ENCODE results near the gene ADARB2.
"Not testable (repeated sequence)": the region's sequence is repeated elsewhere in the genome, so short reads cannot be mapped to it uniquely, and the experiment has no call there.

ADARB2 gene

DNA sequence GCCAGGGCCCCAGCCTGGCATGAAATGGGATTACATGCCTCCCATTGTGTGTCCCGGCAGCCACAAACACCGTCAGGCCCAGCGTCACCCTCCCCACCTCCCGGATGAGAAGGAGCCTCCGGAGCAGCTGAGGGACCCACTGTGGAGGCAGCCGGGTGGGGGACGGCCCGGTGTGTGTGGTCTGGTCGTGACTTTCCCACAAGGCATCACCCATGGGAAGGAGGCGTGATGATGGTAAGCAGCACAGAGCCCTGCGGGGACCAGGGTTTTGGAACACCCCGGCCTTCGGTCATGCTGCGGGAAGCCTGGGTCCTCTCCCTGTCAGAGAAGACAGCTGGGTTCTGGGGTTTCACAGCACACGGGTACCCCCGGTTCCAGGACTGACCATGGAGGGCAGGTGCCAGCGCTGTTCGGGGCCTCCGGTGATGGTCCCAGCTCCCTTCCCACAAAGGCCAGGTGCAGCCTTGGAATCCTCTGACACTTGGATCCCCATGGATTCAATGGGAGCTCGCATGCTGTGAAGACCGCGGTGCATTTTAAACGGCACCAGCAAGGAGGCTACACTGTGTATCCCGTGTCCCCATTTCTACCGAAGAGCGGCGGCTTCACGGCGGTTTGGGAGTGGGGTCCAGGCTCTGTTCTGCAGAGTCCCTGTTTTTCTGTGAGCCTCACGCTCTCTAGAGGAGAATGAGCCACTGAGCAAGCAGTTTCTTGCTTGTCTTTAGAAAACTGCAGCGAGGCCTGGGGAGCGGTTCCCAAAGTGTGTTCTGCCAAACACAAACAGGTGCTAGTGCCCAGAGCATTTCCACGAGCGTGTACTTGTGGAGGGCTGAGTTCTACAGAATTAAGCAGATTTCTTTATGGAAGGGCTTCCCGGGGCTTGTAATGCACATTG lies 336.0 kb downstream of the ADARB2 start:
- no peak for DNase-seq

GRCh38 chr10:1400101-1401070 lies 336.9 kb downstream of the ADARB2 start:
- no peak for DNase-seq

DNA sequence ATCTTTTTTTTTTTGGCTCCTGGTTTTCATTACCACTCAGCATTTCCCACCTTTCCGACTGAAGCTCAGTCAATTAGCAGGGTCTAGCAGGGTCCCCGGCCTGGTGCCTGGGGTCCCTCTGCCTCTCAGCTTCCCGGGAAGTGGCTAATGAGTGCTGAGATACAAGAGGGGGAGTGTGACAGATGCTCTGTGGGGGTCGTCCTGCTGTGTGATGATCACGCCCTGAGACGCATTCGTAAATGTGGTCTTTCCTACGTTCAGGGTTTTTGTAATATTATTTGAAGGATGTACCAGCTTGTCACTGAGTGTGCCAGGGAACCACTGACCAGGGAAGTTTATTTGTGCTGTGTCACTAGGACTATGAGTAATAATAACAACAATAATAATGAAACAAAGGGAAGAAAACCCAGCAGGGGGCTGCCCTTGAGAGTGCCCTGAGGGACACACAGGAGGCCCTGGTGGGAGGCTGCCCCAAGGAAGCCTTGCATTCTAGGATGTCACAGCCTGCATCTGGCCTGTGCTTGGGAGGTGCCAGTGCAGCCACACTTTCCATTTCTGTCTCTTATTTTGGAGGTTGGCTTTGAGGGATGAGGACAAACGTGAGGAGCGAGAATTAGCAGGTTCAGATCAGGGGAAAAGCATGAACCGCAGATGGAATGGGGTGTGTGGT lies 337.8 kb downstream of the ADARB2 start:
- DNase-seq, result no peak

GRCh38 chr10:1398626-1399410 lies 338.5 kb downstream of the ADARB2 start:
- no peak for DNase-seq

DNA sequence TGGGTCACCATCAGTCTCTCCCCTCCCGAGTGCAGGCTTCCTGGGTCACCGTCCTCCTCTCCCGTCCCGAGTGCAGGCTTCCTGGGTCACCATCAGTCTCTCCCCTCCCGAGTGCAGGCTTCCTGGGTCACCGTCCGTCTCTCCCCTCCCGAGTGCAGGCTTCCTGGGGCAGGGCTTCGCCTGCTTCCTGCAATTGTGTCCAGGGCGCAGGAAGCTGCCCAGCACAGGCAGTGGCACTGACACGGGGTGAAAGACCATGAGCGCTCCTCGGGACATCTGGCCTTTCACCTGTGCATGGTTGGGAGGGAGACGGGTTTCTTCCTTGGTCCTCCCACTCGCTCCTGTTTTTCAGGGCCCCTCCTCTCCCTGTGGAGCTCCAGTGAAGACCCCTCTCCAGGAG lies 339.2 kb downstream of the ADARB2 start:
- DNase-seq, result not testable (repeated sequence)

DNA sequence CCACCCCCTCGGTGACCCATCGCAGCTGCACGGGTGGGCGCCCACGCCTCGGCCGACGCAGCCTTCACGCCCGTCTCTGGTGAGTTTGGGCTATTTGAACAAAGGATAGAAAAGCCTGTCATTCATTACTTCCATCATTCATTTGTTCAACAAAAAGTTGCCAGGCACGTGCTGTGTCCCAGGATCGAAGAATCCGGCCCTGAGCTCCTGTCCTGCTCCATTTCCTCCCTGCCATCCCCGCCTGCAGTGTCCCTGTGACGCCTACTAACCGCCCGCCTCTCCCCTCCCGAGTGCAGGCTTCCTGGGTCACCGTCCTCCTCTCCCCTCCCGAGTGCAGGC lies 341.1 kb downstream of the ADARB2 start:
- DNase-seq, result no peak

DNA sequence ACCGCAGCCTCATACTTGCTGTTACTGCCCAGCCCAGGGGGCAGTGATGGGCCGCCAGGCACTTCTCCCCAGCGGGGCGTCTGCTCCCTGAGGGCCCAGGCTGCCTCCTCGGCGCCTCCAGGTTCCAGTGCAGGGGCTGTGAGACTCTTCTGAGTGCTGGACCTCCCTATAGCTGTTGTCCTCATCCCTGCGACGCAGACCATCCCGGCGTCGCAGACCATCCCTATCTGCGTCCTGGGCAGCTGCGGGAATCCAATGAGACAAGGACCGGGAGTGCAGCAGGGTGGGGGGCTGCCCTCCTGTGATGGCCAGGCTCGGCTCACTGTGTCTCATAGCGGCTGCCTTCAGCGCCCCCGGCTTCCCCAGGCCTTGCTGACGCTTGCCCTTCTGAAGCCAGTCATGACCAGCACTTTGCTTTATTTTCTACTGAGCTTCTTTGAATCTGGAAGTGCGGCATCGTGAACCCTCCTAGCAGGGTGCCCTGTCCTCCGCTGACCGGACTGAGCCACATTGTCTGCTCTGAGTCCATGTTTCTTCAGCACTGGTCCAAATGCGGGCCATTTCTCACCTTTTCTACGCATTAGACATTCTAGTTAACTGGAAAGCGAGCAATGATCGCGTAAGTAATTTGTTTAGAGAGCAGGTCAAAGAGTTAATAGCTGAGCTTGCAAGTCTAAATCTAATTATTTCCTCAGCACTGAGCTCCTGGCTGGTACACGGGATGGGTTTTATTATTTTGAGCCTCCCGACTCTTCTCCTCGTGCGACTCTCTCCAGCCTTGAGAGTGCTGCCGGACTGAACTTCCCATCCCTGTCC lies 341.6 kb downstream of the ADARB2 start:
- no peak for DNase-seq

DNA sequence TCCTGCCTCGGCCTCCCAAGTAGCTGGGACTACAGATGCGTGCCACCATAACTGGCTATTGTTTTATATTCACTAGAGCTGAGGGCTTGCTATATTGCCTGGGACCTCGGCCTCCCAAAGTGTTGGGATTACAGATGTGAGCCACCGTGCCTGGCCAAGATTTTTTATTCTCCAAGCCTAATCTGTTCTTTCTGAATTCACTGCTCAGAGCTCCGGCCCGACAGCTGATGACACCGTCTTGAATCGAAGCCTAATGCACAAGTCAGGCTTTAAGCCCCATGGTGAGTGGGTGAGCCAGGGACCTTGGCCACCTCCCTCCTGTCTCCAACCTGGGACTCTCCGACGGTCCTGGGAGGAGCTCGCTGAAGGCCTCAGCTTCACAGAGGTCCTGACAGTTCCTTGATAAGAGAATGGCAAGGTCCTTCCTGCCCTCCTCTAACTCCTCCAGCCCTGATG lies 342.3 kb downstream of the ADARB2 start:
- DNase-seq, result no peak

DNA sequence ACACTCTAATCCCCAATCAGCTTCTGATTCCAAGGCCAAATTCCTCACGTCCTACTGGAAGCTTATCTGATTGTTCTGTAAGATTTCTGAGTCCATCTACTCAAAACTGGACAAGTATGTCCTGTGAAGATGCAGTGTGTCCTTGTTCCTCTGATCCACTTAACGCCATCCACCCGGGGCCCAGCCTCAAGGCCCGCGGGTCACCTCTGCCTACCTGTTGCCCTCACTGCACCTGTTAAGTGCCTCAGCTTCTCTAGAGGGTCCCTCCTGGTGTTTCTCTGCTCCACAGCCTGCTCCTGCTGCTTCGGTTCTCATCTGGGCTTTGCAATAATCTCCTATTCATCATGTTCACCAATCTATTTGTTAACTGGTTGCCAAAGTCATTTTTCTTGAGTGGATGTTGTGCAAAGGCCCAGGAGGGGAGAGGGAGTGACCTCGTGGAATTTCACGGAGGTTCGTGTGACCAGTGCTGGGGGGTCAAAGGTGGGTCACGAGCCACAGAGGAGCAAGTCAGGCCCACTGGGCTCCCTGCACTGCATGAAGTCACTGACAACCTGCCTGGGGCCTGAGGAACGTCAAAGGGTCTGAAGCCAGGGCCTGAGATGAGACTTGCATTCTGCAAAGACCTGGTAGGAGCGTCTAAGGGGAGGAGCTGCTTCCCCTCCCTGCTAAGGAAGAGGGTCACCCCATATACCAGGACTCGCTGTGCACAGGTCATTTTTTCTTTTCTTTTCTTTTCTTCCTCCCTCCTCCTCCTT lies 343.0 kb downstream of the ADARB2 start:
- no peak for DNase-seq

GRCh38 chr10:1393481-1393880 lies 343.8 kb downstream of the ADARB2 start:
- no peak for DNase-seq

- no peak for DNase-seq
Measured at GRCh38 chr10:1392127-1392526, 345.2 kb downstream of the ADARB2 start.

GRCh38 chr10:1390200-1390599 lies 347.1 kb downstream of the ADARB2 start:
- DNase-seq, result no peak

DNA sequence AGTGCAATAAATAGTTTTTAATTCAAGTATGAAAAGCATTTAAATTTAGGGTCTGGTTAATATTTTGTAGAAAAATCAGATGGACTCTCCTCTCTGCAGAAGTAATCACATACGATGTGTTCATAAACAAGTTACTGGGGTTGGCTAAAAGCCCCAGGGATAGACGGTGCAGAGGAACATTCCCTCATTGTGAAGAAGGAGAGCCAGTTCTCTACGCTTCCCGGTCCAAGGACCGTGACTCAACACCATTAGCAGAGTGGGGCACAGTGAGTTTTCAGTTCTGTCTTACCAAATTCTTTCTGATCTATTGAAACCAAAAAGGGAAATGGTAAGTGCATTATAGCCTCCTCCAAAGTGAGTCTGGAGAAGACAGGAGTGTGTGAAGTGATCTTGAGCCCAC lies 353.3 kb downstream of the ADARB2 start:
- DNase-seq, result no peak

DNA sequence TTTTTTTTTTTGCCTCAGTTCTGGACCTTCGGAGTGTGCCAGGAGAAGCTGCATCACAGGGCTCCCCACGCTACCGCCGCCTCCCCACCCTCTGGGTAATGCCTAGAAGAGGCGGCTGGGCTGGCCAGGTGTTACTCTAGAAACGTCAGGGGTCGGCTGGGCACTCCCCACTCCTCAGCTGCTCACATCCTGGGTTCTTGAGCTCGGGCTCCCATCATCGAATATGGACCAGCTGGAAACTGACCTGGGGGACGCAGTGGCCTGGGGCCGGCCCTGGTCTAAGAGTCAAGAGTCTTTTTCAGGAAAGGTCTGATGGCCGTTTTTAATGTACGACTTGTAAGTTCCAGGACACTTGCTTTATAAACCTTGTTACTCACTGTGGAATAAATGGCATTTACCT lies 354.6 kb downstream of the ADARB2 start:
- DNase-seq, result no peak

DNA sequence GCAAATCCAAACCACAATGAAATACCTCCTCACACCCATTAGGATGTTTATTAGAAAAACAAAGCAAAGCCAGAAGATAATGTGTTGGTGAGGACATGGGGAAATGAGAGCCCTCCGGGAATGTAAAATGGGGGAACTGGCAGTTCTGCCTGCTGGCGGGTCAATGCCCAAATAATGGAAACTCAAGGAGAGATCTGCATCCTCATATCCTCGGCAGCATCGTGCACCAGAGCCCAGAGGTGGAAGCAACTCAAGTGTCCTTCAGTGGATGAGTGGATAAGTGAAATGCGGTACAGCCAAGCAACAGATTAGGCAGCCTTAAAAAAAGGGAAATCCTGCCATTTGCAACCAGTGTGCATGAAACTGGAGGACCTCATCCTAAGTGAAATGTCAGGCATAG lies 356.0 kb downstream of the ADARB2 start:
- DNase-seq, result no peak

- no peak for DNase-seq
Measured at GRCh38 chr10:1380088-1380671, 357.1 kb downstream of the ADARB2 start.

DNA sequence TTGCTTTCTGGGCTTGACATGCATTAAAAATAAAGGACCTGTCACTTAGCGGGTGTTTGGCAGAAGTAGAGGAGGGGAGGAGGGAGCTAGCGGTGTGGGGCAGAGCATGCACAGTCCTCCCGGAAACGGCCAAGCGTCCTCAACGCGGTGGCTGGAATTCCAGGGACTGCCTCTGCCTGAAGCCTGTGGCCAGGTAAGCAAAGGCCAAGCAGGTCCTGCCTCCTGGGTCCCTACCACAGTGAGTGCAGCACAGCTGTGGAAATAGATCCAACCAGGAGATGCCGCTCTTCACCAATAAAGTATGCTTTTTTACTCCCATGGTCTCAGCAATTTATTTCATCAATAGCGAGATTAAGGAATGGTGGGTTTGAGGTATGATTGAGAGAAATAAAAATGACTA lies 357.7 kb downstream of the ADARB2 start:
- DNase-seq, result no peak

DNA sequence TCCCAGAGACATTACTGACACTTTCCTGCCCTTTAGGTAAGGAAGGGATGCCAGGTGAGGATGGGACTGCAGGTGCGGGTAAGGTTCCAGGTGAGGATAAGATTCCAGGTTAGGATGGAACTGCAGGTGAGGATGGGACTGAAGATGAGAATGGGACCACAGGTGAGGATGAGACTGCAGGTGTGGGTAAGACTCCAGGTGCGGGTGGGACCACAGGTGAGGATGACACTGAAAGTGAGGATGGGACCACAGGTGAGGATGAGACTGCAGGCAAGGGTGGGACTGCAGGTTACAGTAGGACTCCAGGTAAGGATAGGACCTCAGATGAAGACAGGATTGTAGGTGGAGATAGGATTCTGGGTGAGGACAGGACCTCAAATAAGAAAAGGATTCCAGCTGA lies 358.9 kb downstream of the ADARB2 start:
- DNase-seq, result no peak

DNA sequence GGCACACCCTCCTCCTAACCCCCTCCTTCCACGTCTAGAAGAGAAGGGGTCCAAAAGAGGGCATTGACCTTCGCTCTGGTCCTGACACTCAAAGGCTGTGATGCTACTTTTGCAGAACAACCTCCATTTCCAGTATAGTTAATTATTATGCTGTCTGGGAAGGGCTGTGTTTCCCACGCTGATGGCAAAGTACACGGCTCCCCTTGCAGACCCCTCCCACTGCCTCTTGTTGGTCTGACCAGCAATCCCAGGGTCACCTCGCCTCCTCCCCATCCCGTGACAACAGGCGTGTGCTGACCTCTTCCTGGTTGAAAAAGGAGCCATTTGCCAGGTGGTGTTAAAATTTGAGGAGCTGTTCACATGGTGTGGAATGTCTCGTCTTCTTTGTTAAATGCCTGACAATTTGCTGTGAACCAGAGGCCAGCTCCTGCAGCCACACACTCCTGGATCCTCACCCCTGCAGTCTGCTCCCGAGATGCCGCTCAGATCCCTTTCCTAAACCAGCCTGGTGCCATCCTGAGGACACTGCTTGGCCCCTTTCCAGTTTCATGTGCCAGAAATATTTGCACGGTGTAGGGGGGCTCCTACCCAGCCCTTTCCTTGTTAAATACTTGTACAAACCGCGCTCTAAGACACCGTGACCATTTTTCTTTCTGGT lies 359.5 kb downstream of the ADARB2 start:
- DNase-seq, result no peak

DNA sequence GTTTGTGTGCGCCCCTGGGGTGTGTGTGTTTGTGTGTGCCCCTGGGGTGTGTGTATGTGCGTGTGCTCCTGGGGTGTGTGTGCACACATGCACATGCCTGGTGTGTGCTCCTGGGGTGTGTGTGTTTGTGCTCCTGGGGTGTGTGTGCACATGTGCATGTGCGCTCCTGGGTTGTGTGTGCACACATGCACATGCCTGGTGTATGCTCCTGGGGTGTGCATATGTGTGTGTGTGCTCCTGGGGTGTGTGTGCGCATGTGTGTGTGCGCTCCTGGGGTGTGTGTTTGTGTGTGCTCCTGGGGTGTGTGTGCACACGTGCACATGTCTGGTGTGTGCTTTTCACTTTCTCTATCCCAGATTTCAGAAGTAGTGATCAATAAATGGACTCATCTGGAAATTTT lies 360.1 kb downstream of the ADARB2 start:
- DNase-seq, result no peak

Measured in AML-193 (cell line).